Naive B cell (primary cell): ENCODE results near the gene NPAS3. TPM values are rescaled to one million over a fixed set of nuclear protein-coding genes. Genes with fewer than 3 reads are reported as not detected.

Experiments used
- ATAC-seq, 2 donors: fragments of 150-1000 bp; cut with Tn5 transposase; 2 replicates each; pipeline ENCODE4 v1.10.0; 2021; ENCODE audit warnings: low read depth in 2 of 2, mild to moderate bottlenecking in 2 of 2, moderate library complexity in 2 of 2
- DNase-seq: peaks from one replicate; pipeline ENCODE4 v3.0.0; 2022
- H3K27ac Mint-ChIP-seq, 6 donors: one replicate each; pipeline ENCODE4 v1.8.0; 2020 to 2022; ENCODE audit warnings: mild to moderate bottlenecking in 6 of 6, mixed read lengths in 6 of 6, moderate library complexity in 5 of 6, inconsistent platforms in 2 of 6
- H3K27me3 Mint-ChIP-seq, 3 donors: one replicate each; pipeline ENCODE4 v1.8.0; 2021 to 2022; ENCODE audit warnings: mixed read lengths in 3 of 3, mild to moderate bottlenecking in 1 of 3
- H3K36me3 Mint-ChIP-seq, 2 donors: one replicate each; pipeline ENCODE4 v1.8.0; 2020 to 2022; ENCODE audit warnings: mixed read lengths in 2 of 2, inconsistent platforms in 1 of 2, mild to moderate bottlenecking in 1 of 2
- H3K4me1 Mint-ChIP-seq, 3 donors: one replicate each; pipeline ENCODE4 v1.8.0; 2020 to 2022; ENCODE audit warnings: mixed read lengths in 3 of 3, inconsistent platforms in 1 of 3, mild to moderate bottlenecking in 1 of 3, moderate library complexity in 1 of 3
- H3K4me3 Mint-ChIP-seq, 8 donors: one replicate each; pipeline ENCODE4 v1.8.0; 2020 to 2022; ENCODE audit warnings: mild to moderate bottlenecking in 8 of 8, mixed read lengths in 8 of 8, moderate library complexity in 8 of 8, inconsistent platforms in 2 of 8
- H3K9me3 Mint-ChIP-seq, 7 donors: one replicate each; pipeline ENCODE4 v1.8.0; 2020 to 2022; ENCODE audit warnings: mixed read lengths in 7 of 7, mild to moderate bottlenecking in 5 of 7, inconsistent platforms in 2 of 7, moderate library complexity in 1 of 7
- polyA plus RNA-seq, 6 donors: library from polyadenylated mRNA; unstranded; fragments of 300-500 nt; fragmentation: Illumina TruSeq; gene quantifications; one replicate each; pipeline ENCODE4 v1.2.3, GENCODE V29; 2021; ENCODE audit warnings: low read depth in 6 of 6

The NPAS3 gene
- polyA plus RNA-seq, 6 donors from 2014 or later, result not detected

DNA sequence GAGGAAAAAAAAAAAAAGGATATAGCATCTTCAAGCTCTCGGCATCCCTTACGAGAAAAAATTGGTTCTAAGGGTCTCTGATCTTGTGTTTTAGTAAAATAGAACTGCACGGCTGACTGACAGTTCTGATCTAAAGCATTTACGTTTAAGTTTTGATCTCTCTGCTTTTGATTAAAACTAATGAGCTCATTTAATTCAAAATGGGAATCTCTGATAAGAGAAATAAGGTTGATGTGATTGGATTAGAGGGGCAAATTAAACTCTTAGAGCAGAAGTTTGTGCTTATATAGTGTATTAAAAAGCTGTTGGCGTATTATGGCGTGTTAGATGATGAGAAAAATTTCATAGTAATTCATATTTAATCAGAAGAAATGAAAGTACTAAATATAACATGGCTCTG is 794.6 kb downstream of the NPAS3 start:
- Mint-ChIP-seq H3K4me3 (no peak overlapping the region), H3K36me3 (no peaks in the 10 kb centered on the region), H3K27ac (no peak overlapping the region), H3K27me3 (peaks cover 0 to 5% (median 0%) of the 10 kb centered on the region in 3 donors), H3K4me1 (no peaks in the 10 kb centered on the region), H3K9me3 (no peaks in the 10 kb centered on the region)
- DNase-seq, result no peak
- ATAC-seq, result no peak

DNA sequence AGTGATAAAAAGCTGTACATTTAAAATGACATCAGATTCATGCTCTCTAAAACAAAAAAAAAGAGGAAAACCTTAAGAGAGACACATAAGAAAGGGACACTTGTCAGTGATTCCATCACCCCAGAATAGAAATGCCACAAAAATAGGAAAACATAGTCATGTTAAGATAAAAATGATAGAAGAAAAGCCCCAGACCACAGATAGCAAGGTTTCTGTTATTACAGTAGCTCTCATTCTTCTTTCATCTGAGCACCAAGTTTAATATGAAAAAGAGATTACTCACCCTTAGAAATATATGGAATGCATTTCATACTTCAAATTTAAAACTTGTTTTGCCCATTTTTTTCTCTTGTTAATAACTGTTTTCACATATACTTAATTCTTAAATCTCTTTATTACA is 795.0 kb downstream of the NPAS3 start:
- H3K27me3 Mint-ChIP-seq, result peaks cover 0 to 5% (median 0%) of the 10 kb centered on the region in 3 donors
- ATAC-seq, result no peak
- no peak for DNase-seq
- H3K4me3 Mint-ChIP-seq, result peak overlapping the region in 1 of 8 donors; percentile 37
- no peaks in the 10 kb centered on the region for H3K9me3 Mint-ChIP-seq
- H3K4me1 Mint-ChIP-seq, result no peaks in the 10 kb centered on the region
- H3K27ac Mint-ChIP-seq, result no peak overlapping the region
- no peaks in the 10 kb centered on the region for H3K36me3 Mint-ChIP-seq

DNA sequence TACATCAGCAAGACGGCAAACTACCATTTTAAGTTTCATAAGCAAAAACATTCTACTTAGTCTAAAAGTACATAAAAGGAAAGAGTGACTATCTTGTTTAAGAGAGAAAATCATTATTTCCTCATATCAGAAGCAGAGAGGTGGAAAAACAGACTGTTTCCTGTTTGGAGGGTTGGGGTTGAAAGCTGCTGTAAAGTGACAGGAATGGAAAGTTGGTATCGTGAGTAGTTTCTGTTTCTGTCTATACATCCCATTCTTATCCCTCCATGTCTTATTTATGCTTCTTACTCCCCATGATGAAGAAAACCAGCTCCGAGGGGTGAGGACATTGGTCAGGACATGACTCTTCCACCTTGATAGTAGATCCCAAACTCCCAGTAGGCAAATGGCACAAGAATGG is 795.7 kb downstream of the NPAS3 start:
- H3K36me3 Mint-ChIP-seq, result no peaks in the 10 kb centered on the region
- no peaks in the 10 kb centered on the region for H3K9me3 Mint-ChIP-seq
- ATAC-seq (no peak), DNase-seq (no peak)
- peaks cover 0 to 5% (median 0%) of the 10 kb centered on the region in 3 donors for H3K27me3 Mint-ChIP-seq
- H3K4me1 Mint-ChIP-seq, result no peaks in the 10 kb centered on the region
- H3K27ac Mint-ChIP-seq, result no peak overlapping the region
- H3K4me3 Mint-ChIP-seq, result no peak overlapping the region

DNA sequence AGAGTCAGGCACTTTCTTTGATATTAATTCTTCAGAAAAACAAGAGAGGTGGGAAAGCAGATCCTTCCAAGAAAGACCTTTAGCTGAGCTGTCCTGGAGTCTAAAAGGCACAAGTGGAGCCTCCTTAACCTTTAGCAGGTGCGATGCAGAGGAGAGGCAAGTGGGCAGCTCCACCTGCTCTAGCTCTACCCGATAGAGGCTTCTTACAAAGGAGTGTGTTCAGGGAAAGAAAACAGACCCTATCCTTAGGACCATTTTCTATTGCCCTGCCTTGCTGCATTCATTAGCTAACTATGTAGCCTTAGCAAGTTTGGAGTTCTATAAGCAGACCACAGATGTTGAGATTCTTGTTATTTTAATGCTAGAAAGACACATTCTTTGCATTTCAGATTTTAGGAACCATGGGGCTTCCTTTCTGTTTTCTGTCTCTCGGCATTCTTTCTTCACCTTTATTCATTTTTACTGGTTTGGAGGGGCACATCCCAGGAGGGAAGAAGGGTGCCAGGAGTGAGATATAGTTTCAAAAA is 797.7 kb downstream of the NPAS3 start:
- H3K27me3 Mint-ChIP-seq, result peaks cover 0 to 5% (median 0%) of the 10 kb centered on the region in 3 donors
- no peaks in the 10 kb centered on the region for H3K4me1 Mint-ChIP-seq
- H3K4me3 Mint-ChIP-seq, result no peak overlapping the region
- H3K36me3 Mint-ChIP-seq, result no peaks in the 10 kb centered on the region
- H3K9me3 Mint-ChIP-seq, result no peaks in the 10 kb centered on the region
- H3K27ac Mint-ChIP-seq, result no peak overlapping the region
- ATAC-seq (no peak), DNase-seq (no peak)

DNA sequence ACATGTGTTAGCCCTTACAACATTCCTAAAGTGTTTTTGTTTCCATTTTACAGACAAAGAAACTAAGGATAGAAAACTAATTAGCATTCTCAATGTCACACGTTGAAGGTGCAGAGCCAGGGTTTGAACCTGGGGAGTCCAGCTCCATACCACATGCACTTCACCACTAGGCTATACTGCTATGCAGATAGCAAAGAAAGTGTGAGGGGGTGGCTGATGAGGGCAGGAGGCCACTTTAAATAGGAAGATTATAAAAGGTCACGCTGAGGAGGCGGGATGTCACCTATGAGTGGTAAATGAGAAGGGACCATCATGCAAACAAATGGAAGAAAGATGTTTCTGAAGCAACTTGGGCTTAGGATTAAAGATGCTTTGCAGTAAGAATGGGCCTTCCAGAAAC is 798.3 kb downstream of the NPAS3 start:
- H3K9me3 Mint-ChIP-seq, result no peaks in the 10 kb centered on the region
- H3K36me3 Mint-ChIP-seq, result no peaks in the 10 kb centered on the region
- peaks cover 0 to 4% (median 0%) of the 10 kb centered on the region in 3 donors for H3K27me3 Mint-ChIP-seq
- no peak overlapping the region for H3K27ac Mint-ChIP-seq
- no peak for ATAC-seq
- no peak for DNase-seq
- peak overlapping the region in 1 of 8 donors; percentile 37 for H3K4me3 Mint-ChIP-seq
- H3K4me1 Mint-ChIP-seq, result no peaks in the 10 kb centered on the region

DNA sequence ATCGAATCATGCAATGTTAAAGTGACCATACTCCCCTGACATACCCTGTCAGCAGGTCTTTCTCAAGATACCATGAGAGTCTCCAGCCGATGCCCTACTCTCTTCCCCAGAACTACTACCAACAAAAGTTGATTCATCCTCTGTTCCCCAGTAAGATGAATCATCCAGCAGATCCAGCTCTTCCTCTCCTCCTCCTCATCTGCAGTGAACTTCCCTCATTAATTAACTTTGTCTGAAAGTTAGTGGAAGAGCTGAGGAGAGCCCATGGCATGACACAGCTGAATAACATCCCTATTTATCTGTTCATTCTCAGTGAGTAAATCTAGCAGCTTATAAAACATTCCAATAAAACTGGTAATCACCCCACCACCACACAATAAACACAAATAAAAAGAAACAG is 798.8 kb downstream of the NPAS3 start:
- Mint-ChIP-seq H3K27me3 (no peaks in the 10 kb centered on the region), H3K4me1 (no peaks in the 10 kb centered on the region), H3K27ac (no peak overlapping the region), H3K9me3 (no peaks in the 10 kb centered on the region), H3K4me3 (no peak overlapping the region), H3K36me3 (no peaks in the 10 kb centered on the region)
- no peak for ATAC-seq
- DNase-seq, result no peak

DNA sequence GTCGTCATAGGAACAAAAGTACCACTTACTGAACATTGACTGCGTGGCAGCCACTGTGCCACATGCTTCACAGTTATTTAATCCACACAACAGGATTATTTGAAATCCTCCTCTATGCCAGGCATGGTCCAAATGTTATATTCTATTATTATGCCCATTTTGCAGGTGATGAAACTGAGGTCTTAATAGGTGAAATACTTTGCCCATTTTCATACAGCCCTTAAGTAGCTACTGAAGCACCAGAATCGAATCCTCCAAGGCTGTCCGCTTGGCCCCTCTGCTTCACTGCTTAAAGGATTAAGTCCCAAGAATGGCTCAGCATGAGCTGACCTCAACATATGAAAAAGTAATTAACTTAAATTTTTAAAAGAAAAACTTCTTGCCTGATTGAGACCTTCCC is 799.4 kb downstream of the NPAS3 start:
- peaks cover 0 to 2% (median 0%) of the 10 kb centered on the region in 7 donors for H3K9me3 Mint-ChIP-seq
- DNase-seq (no peak), ATAC-seq (no peak)
- H3K27me3 Mint-ChIP-seq, result no peaks in the 10 kb centered on the region
- no peaks in the 10 kb centered on the region for H3K36me3 Mint-ChIP-seq
- no peaks in the 10 kb centered on the region for H3K4me1 Mint-ChIP-seq
- no peak overlapping the region for H3K27ac Mint-ChIP-seq
- no peak overlapping the region for H3K4me3 Mint-ChIP-seq

DNA sequence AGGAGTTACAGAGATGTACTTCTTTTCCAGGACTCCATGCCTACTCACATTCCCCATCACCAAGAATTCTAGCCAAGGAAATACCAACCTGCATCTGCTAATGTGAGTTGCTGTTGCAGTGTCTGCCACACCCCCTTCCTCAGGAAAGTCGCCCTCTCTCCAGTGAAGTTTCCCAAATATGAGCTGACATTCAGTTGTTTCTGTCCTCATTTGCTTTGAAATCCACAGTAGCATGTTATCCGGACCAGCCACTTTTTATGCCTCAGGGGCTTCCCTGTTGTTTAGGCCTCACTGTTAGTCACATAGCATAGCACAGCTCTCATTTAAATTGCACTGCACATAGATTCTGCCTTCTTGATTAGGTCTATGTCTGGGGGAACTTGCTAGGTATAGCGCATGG is 799.8 kb downstream of the NPAS3 start:
- Mint-ChIP-seq H3K27me3 (no peaks in the 10 kb centered on the region), H3K9me3 (peaks cover 0 to 6% (median 0%) of the 10 kb centered on the region in 7 donors), H3K4me1 (no peaks in the 10 kb centered on the region), H3K4me3 (no peak overlapping the region), H3K36me3 (no peaks in the 10 kb centered on the region), H3K27ac (no peak overlapping the region)
- DNase-seq (no peak), ATAC-seq (no peak)

DNA sequence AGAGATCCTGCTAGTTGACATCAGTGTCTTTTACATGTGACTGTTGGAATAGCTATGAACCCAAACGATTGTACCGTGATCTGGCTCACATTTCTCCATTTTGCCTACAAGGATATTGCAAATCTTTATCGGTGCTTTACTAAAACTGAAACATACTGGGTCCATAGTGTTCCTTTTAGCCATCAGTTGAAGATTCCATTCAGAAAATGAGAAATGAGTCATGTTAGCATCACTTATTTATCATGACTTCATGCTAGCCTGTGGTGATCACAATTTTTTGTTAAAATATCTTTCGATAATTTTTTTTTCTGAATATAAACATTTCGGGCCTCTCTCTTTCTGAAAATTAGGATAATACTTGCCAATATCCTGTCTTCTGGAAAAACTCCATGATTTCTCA is 801.9 kb downstream of the NPAS3 start:
- no peaks in the 10 kb centered on the region for H3K27me3 Mint-ChIP-seq
- H3K4me1 Mint-ChIP-seq, result no peaks in the 10 kb centered on the region
- no peak overlapping the region for H3K4me3 Mint-ChIP-seq
- H3K36me3 Mint-ChIP-seq, result no peaks in the 10 kb centered on the region
- ATAC-seq (no peak), DNase-seq (no peak)
- H3K9me3 Mint-ChIP-seq, result peaks cover 0 to 12% (median 0%) of the 10 kb centered on the region in 7 donors
- no peak overlapping the region for H3K27ac Mint-ChIP-seq

DNA sequence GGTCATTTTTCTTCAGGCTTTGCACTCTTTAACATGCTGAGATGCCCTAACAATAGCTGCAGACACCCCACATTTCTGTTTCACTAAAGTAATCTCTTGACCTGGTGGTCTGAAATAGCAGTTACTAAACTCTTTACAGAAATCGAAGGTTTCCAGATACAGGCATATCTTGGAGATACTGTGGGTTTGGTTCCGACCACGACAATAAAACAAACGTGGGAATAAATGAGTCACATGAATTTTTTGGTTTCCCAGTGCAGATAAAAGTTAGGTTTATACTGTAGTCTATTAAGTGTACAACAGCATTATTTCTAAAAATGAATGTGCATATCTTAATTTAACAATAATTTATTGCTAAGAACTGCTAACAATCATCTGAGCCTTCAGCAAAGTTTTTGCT is 803.5 kb downstream of the NPAS3 start:
- H3K27me3 Mint-ChIP-seq, result no peaks in the 10 kb centered on the region
- H3K36me3 Mint-ChIP-seq, result no peaks in the 10 kb centered on the region
- H3K27ac Mint-ChIP-seq, result no peak overlapping the region
- peaks cover 0 to 12% (median 0%) of the 10 kb centered on the region in 7 donors for H3K9me3 Mint-ChIP-seq
- H3K4me1 Mint-ChIP-seq, result no peaks in the 10 kb centered on the region
- DNase-seq (no peak), ATAC-seq (no peak)
- no peak overlapping the region for H3K4me3 Mint-ChIP-seq

DNA sequence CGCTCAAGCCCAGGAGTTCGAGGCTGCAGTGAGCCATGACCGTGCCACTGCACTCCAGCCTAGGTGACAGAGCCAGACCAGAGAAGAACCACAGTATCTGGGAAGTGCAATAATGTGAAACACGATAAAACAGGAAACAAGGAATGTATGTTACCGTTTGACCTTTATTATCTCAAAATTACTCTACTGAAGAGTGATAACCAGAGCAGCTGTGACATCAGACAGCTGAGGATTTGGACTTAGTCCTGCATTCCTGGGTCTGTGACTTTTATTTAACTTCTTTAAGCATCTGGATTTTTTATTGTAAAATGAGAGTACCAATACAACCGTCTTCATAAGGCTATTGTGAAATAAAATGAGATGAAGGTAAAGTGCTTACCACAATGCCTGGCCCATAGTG is 806.5 kb downstream of the NPAS3 start:
- ATAC-seq (no peak), DNase-seq (no peak)
- peaks cover 0 to 12% (median 3%) of the 10 kb centered on the region in 7 donors for H3K9me3 Mint-ChIP-seq
- no peaks in the 10 kb centered on the region for H3K4me1 Mint-ChIP-seq
- no peak overlapping the region for H3K4me3 Mint-ChIP-seq
- no peaks in the 10 kb centered on the region for H3K36me3 Mint-ChIP-seq
- no peak overlapping the region for H3K27ac Mint-ChIP-seq
- H3K27me3 Mint-ChIP-seq, result no peaks in the 10 kb centered on the region

DNA sequence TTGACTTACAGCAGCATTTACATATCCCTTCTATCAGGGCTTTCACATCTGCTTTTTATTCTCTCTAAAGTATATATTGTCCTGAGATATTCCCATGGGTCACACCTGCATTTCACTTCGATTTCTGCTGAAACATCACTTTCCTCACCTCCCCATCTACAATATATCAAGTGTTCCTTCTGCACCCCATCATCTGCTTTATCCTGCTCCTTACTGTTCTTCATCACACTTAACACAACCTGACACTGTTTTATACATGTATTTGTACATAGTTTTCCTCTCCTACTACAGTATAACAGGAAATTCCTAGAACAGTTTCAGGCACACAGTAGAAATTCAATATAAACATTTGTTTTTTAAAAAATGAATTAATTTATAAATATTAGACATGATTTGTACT is 809.1 kb downstream of the NPAS3 start:
- DNase-seq (no peak), ATAC-seq (no peak)
- H3K36me3 Mint-ChIP-seq, result no peaks in the 10 kb centered on the region
- H3K27ac Mint-ChIP-seq, result no peak overlapping the region
- no peak overlapping the region for H3K4me3 Mint-ChIP-seq
- peaks cover 0 to 6% (median 0%) of the 10 kb centered on the region in 3 donors for H3K27me3 Mint-ChIP-seq
- no peaks in the 10 kb centered on the region for H3K4me1 Mint-ChIP-seq
- H3K9me3 Mint-ChIP-seq, result peaks cover 0 to 12% (median 3%) of the 10 kb centered on the region in 7 donors

DNA sequence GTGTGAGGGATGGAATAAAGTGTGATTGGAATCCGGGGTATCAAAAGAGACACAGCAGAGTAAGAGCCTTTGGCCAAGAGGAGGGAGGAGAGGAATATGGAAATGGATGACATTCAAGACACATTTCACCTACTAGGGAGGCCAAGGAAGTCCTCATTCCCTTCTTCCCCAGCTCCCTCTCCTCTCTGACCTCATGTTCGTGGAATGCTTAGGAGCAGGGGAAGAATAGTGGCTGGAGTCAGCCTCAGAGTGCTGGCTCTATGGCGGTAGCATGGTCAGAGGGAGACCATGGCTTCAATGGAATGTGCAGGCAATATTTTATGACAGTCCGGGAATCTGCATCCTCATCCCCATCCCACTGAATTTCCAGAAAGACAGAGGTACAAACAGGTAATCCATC is 815.6 kb downstream of the NPAS3 start:
- Mint-ChIP-seq H3K9me3 (peaks cover 0 to 10% (median 0%) of the 10 kb centered on the region in 7 donors), H3K27ac (no peak overlapping the region), H3K36me3 (no peaks in the 10 kb centered on the region), H3K4me3 (no peak overlapping the region), H3K27me3 (peaks cover 6 to 12% (median 10%) of the 10 kb centered on the region in 3 donors), H3K4me1 (no peaks in the 10 kb centered on the region)
- no peak for DNase-seq
- ATAC-seq, result no peak

DNA sequence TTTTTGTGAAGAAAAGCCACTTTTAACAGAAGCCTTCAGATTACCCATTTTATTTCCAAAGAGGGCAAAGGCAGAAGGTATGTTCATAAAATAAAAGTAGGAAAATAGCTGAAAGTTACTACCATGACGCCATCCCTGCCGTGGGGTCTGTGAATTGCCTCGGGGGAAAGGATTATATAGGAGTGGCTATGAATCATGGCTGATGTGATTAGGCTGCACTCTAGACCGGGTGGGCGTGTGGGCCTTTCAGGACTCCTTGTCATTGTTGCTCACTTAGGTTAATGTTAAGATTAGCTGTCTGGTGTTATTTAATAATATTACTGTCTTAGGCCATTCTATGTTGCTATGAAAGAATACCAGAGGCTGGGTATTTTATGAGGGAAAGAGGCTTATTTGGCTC is 816.7 kb downstream of the NPAS3 start:
- H3K27ac Mint-ChIP-seq, result no peak overlapping the region
- no peaks in the 10 kb centered on the region for H3K36me3 Mint-ChIP-seq
- H3K9me3 Mint-ChIP-seq, result peaks cover 0 to 12% (median 0%) of the 10 kb centered on the region in 7 donors
- ATAC-seq (no peak), DNase-seq (no peak)
- H3K4me3 Mint-ChIP-seq, result no peak overlapping the region
- peaks cover 6 to 16% (median 12%) of the 10 kb centered on the region in 3 donors for H3K27me3 Mint-ChIP-seq
- no peaks in the 10 kb centered on the region for H3K4me1 Mint-ChIP-seq

DNA sequence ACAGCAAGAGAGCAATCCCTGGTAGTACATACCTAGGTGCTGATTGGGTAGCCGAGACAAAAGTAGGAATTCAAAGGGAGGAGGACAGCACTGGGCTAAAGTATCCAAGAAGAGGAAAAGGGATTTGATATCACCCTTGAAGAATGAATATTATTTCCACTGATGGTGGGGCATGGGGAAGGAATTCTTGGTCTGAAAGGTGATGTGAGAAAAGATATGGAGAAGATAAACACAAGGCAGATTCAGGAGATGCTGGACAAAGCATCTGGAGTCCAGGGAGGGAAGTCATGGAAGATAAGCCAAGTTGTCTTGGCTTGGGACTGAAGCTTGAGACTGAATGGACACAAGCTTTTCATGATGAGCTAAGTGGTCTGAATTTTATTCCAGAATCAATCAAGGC is 818.2 kb downstream of the NPAS3 start:
- Mint-ChIP-seq H3K27ac (no peak overlapping the region), H3K36me3 (no peaks in the 10 kb centered on the region), H3K4me3 (no peak overlapping the region)

More for the DNA sequence above, 818.2 kb downstream of the NPAS3 start:
- ATAC-seq (no peak), DNase-seq (no peak)
- H3K27me3 Mint-ChIP-seq, result peaks cover 6 to 17% (median 6%) of the 10 kb centered on the region in 3 donors
- H3K9me3 Mint-ChIP-seq, result peaks cover 0 to 13% (median 0%) of the 10 kb centered on the region in 7 donors
- no peaks in the 10 kb centered on the region for H3K4me1 Mint-ChIP-seq
